GM19025 (cell line): ENCODE measurements around the gene CCDC107.

Source experiments
- ATAC-seq: cut with Tn5 transposase; IDR thresholded peaks from one replicate; pipeline ENCODE4 v1.9.1; 2021; ENCODE audit warnings: mild to moderate bottlenecking, low read depth, moderate library complexity; ENCODE audit not compliant: unreplicated experiment

The CCDC107 gene

GRCh38 chr9:35659340-35659739, 1.2 kb downstream of the CCDC107 start:
- ATAC-seq = no peak

- ATAC-seq = no peak
These were observed 2.9 kb downstream of the CCDC107 start for GRCh38 chr9:35660966-35661415.

- ATAC-seq = no peak
These were observed 3.8 kb downstream of the CCDC107 start for GRCh38 chr9:35661756-35662350.

GRCh38 chr9:35662437-35662836, 4.3 kb downstream of the CCDC107 start:
- ATAC-seq = no peak

GRCh38 chr9:35664531-35665470, 6.7 kb downstream of the CCDC107 start, which contains the start of gene ARHGEF39:
Gene ARHGEF39 (minus strand): TSS chr9:35665195. CDS start chr9:35665169, 26 bp downstream.
- ATAC-seq = peak; percentile 81

GRCh38 chr9:35665471-35665818, 7.4 kb downstream of the CCDC107 start:
- ATAC-seq = no peak

GRCh38 chr9:35666045-35666444, 8.0 kb downstream of the CCDC107 start:
- ATAC-seq = no peak

GRCh38 chr9:35666549-35666948, 8.5 kb downstream of the CCDC107 start:
- ATAC-seq = no peak

- no peak for ATAC-seq
These were observed 9.8 kb downstream of the CCDC107 start for GRCh38 chr9:35667939-35668338.

- no peak for ATAC-seq
These were observed 11.4 kb downstream of the CCDC107 start for GRCh38 chr9:35669331-35670145.

GRCh38 chr9:35673132-35674024, 15.3 kb downstream of the CCDC107 start, which contains the start of gene CA9:
Gene CA9 (plus strand): TSS chr9:35673928. CDS start chr9:35673960, 32 bp downstream.
- no peak for ATAC-seq

GRCh38 chr9:35674025-35674361, 15.9 kb downstream of the CCDC107 start:
- ATAC-seq = no peak

- no peak for ATAC-seq
These were observed 17.1 kb downstream of the CCDC107 start for GRCh38 chr9:35675204-35675603.

- no peak for ATAC-seq
These were observed 17.8 kb downstream of the CCDC107 start for GRCh38 chr9:35675732-35676392.

- ATAC-seq = no peak
These were observed 21.0 kb downstream of the CCDC107 start for GRCh38 chr9:35679091-35679490.

- no peak for ATAC-seq
These were observed 21.8 kb downstream of the CCDC107 start for GRCh38 chr9:35679766-35680330.

GRCh38 chr9:35680331-35681105, 22.4 kb downstream of the CCDC107 start:
- ATAC-seq = no peak

- no peak for ATAC-seq
These were observed 23.4 kb downstream of the CCDC107 start for GRCh38 chr9:35681341-35682002.
